IMR-90 (cell line): ENCODE results near the gene HSD17B7.

ENCODE experiments used
- CTCF ChIP-seq: conservative IDR thresholded peaks from 2 replicates; pipeline ENCODE4 v1.5.1; 2012; ENCODE audit warnings: mild to moderate bottlenecking, low read depth, low read length, improper control_type of control experiment
- FOS ChIP-seq: fragments of 150-350 bp; IDR thresholded peaks from 2 replicates; pipeline ENCODE4 v1.6.1; 2016; ENCODE audit warnings: low read depth, low read length
- POLR2A ChIP-seq: IDR thresholded peaks from 2 replicates; pipeline ENCODE4 v1.6.1; 2012; ENCODE audit warnings: mild to moderate bottlenecking, low read depth, low read length
- RAD21 ChIP-seq: IDR thresholded peaks from 2 replicates; pipeline ENCODE4 v1.6.1; 2012; ENCODE audit warnings: low read length, improper control_type of control experiment

GRCh38 chr1:162823771-162824525, 33.4 kb downstream of the HSD17B7 start:
- no peak for TF ChIP-seq POLR2A
- no peak for TF ChIP-seq CTCF
- no peak for TF ChIP-seq RAD21
- TF ChIP-seq FOS: no peak
